LNCaP clone FGC (cell line): ENCODE data around the gene FOXE1.

Source experiments
- DNase-seq: peaks from one replicate; pipeline ENCODE4 v3.0.0-alpha.2; 2011; ENCODE audit warnings: low read depth
- H3K4me3 ChIP-seq: 2 replicates; pipeline ENCODE4 v1.5.1; 2011; ENCODE audit warnings: mild to moderate bottlenecking, low read depth, low read length, control low read depth
- TF ChIP-seq, protein P1 (sequence below): IDR thresholded peaks from 2 replicates; pipeline ENCODE4 v1.5.1; 2012; ENCODE audit warnings: mild to moderate bottlenecking; ENCODE audit not compliant: control insufficient read depth, insufficient read depth; ENCODE audit errors: extremely low read depth

FOXE1 gene

DNA sequence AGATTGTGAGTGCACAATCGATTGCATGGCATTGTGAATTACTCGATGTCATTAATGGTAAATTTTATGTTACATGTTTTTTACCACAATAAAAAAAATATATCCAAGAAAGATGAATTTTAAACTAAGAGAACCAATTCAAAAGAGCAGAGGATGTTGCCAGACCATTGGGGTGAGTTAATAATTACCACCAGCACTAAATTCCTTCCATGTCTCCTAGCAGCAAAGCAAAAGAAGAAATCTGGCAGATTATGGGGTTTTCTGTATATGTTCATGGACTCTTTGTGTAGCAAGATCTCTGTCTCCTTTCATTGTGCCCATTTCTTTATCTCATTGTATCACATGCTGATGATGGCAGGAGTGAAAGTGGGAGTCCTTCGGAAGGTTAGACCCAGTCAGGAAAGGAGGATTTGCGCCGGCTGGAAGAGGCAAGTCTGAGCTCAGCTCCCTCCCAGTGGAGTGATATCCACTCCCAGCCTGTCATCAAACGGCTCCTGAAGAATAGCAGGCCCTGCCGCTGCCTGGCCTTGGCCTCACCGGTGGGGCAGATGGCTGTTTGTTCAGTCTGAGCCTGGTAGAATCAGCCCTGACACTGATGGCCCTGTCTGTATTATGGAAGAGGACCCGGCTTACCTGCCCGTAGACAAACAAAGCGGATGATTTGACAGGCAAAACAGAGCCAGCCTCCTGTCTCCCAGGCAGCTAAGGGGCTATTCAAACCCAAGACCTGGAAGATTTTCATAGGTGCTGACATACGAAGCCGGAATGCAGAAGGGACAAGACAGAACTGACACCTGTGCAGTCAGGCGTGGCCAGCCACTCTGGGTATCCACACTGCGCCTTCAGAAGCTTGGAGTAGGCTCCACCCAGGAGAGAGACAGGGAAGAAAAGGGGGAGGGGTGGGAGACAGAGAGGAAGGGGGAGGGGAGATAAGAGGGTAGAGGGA is 21.9 kb upstream of the FOXE1 start:
- no peak overlapping the region for H3K4me3 ChIP-seq
- no peak for DNase-seq
- TF ChIP-seq, protein P1, sequence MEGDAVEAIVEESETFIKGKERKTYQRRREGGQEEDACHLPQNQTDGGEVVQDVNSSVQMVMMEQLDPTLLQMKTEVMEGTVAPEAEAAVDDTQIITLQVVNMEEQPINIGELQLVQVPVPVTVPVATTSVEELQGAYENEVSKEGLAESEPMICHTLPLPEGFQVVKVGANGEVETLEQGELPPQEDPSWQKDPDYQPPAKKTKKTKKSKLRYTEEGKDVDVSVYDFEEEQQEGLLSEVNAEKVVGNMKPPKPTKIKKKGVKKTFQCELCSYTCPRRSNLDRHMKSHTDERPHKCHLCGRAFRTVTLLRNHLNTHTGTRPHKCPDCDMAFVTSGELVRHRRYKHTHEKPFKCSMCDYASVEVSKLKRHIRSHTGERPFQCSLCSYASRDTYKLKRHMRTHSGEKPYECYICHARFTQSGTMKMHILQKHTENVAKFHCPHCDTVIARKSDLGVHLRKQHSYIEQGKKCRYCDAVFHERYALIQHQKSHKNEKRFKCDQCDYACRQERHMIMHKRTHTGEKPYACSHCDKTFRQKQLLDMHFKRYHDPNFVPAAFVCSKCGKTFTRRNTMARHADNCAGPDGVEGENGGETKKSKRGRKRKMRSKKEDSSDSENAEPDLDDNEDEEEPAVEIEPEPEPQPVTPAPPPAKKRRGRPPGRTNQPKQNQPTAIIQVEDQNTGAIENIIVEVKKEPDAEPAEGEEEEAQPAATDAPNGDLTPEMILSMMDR: no peak

DNA sequence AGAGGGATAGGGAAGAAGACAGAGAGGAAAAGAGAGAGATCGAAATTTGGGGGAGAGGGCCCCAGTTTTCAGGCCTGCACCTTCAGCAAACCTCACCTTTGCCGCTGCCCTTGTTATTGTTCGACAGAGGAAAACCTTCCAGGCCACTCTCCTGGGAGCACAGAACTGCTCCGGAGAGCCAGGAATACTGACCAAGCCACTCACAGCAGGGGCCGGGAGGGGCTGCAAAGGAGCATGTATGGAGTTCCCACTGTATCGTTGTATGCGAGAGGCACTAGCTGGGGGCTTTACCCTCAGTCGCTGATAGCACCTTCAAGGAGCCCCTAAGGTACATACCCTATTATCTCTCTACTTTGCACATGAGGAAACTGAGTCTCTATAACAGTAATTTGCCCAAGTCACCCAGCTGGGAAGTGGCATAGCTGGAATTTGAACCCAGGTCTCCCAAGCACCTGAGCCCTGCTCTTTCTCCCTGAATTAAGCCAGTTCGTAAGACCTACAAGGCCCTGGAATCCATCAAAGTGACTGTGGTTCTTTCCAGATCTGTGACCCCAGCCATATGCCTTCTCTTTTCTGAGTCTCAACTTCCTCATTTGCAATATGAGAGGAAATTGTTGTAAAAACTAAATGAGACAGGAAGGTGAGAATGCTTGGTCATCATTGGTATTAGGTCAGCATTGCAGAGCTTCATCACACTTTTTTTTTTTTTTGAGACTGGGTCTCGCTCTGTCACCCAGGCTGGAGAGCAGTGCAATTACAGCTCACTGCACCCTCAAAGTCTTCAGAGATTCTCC is 21.0 kb upstream of the FOXE1 start:
- no peak for DNase-seq
- H3K4me3 ChIP-seq: no peak overlapping the region
- TF ChIP-seq, protein P1: no peak

DNA sequence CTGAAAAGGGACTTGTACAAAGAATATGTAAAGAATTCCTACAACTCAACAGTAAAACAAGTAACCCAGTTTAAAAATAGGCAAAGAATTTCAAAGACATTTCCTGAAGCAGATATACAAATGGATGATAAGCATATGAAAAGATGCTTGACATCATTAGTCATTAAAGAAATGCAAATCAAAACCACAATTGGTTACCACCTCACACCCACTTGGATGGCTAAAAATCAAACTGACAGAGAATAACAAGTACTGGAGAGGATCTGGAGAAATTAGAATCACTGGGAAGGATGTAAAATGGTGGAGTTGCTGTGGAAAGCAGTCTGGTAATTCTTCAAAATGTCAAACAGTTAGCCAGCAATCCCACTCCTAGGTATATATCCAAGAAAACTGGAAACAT is 12.5 kb upstream of the FOXE1 start:
- TF ChIP-seq, protein P1: no peak
- no peak overlapping the region for H3K4me3 ChIP-seq
- DNase-seq: no peak

DNA sequence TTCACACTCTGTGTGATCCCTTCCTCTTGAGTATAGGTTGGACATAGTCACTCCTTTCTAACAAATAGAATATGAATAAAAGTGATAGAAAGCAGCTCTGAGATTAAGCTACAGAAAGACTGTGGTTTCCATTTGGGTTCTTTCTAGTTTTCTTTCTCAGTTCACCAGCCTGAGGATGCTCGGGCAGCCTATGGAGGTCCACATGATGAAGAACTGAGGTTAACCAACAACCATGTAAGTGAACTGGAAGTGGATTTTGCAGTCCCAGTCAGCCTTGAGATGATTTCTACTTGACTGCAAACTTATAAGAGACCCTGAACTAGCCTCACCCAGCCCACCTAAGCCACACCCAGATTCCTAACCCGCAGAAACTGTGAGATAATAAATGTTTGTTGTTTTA is 10.1 kb upstream of the FOXE1 start:
- TF ChIP-seq, protein P1: no peak
- DNase-seq: no peak
- H3K4me3 ChIP-seq: no peak overlapping the region

DNA sequence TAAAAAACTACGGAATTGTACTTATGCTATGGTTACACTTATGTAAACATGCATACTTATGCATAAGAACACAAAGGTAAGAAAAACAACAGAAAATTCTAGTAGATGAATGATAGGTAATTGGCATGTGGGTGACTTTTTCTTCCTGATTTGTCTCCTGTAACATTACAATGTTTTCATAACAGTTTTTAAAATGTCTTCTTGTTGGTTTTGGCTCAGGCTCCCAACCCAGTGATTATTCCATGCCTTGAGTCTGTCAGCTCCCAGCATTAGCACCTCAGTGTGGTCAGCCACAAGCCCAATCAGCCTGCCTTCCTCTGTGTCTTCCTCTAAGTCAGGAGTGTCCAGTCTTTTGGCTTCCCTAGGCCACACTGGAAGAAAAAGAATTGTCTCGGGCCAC is 7.9 kb upstream of the FOXE1 start:
- H3K4me3 ChIP-seq: no peak overlapping the region
- TF ChIP-seq, protein P1: peak; percentile 23; the same call in 1 of the 2 replicates
- DNase-seq: peak; percentile 56

DNA sequence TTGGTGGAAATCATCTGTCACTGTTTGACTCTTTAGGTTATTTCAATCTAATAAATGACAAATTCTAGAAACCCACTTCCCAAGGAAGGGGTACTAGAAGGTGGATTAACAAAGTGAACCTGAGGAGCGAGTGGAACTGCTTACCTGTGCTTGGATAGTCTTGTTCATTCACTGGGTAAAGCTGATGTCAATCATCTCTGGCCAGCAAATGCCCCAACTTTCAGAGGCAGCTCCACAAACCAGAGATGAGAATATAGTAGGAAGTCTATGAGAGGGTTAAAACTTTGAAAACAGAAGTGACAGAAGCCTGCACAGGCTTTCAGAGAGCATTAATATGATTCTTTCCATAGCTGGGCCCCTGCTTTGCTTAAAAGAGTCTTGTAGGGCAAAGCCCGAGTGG is 7.3 kb upstream of the FOXE1 start:
- TF ChIP-seq, protein P1: no peak
- no peak for DNase-seq

More for the DNA sequence above, 7.3 kb upstream of the FOXE1 start:
- no peak overlapping the region for H3K4me3 ChIP-seq
